ENCODE data around the gene THEMIS.

THEMIS gene

GRCh38 chr6:127813699-127814027, 87.2 kb downstream of the THEMIS start:
- TF ChIP-seq, protein P1, sequence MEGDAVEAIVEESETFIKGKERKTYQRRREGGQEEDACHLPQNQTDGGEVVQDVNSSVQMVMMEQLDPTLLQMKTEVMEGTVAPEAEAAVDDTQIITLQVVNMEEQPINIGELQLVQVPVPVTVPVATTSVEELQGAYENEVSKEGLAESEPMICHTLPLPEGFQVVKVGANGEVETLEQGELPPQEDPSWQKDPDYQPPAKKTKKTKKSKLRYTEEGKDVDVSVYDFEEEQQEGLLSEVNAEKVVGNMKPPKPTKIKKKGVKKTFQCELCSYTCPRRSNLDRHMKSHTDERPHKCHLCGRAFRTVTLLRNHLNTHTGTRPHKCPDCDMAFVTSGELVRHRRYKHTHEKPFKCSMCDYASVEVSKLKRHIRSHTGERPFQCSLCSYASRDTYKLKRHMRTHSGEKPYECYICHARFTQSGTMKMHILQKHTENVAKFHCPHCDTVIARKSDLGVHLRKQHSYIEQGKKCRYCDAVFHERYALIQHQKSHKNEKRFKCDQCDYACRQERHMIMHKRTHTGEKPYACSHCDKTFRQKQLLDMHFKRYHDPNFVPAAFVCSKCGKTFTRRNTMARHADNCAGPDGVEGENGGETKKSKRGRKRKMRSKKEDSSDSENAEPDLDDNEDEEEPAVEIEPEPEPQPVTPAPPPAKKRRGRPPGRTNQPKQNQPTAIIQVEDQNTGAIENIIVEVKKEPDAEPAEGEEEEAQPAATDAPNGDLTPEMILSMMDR (conservative IDR thresholded peaks at IDR 0.05; ENCODE audit: low read depth, low read length): no peak
- no peak for DNase-seq (ENCODE audit: low read depth)
- no peak overlapping the region for H3K4me3 ChIP-seq (ENCODE audit: low read depth, low read length)

DNA sequence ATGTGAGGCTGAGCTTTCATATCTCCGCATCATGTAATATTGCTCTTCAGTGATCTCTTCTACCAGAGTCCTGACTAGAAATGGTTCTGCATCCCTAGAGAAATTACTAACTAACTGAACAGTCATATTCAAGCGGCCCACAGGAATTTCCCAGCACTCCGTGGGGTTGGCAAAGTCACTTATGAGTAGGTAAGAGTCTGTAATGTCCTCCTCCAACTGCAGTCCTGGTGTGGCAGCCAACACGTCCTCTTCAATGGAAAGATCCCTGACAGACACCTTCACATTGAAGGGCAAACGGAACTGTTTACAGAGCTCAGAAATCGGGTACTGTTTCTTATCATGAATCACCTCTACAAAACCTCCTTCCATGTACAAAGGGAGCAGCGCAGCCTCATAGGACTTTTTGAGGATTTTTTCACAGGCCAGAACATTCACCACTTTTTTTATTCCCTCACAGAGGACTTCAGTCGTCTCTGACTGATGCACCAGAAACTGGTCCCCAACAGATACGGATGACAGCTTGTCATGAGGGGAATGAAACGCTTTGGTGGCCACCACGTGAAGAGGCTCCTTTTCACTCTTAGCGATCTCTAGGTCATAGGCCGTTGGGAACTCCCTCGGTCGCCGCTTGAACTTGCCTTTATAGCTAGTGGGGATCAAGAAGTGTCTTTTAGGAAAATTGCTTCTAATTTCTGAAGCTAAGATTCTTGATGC, 87.7 kb downstream of the THEMIS start:
- TF ChIP-seq, protein P1 (conservative IDR thresholded peaks at IDR 0.05; ENCODE audit: low read depth, low read length): no peak
- no peak overlapping the region for H3K4me3 ChIP-seq (ENCODE audit: low read depth, low read length)
- DNase-seq (ENCODE audit: low read depth): no peak

DNA sequence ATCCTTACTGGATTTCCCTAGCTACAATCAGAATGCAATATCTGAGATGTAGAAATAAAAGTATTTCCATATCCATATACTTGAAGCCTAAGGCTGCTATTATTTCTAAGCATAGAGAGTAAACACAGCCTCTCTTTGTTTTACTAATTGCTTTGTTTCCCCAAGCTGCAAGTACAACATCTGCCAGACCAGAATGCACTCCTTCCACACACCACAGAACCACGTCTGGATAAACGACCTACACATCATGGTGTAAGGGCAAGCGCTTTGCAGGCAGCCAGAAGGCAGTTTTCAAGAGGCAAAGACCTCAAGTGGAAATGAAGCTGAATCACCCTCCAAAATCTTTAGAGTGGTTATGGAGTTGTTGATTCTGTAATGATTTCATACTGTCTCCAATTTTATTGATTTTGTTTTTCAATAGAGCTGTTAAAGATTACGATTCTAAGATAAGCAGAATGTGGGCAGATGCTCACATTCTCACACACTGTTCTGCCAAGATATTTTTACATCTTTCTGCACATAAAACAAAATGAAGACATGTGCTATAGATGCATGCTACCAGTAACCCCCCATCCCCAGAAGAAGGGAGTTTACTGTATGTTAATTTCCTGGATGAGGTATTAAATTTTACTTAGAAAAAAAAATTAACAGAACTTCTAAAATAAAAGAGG, 88.8 kb downstream of the THEMIS start:
- no peak overlapping the region for H3K4me3 ChIP-seq (ENCODE audit: low read depth, low read length)
- DNase-seq (ENCODE audit: low read depth): no peak
- TF ChIP-seq, protein P1 (conservative IDR thresholded peaks at IDR 0.05; ENCODE audit: low read depth, low read length): no peak

DNA sequence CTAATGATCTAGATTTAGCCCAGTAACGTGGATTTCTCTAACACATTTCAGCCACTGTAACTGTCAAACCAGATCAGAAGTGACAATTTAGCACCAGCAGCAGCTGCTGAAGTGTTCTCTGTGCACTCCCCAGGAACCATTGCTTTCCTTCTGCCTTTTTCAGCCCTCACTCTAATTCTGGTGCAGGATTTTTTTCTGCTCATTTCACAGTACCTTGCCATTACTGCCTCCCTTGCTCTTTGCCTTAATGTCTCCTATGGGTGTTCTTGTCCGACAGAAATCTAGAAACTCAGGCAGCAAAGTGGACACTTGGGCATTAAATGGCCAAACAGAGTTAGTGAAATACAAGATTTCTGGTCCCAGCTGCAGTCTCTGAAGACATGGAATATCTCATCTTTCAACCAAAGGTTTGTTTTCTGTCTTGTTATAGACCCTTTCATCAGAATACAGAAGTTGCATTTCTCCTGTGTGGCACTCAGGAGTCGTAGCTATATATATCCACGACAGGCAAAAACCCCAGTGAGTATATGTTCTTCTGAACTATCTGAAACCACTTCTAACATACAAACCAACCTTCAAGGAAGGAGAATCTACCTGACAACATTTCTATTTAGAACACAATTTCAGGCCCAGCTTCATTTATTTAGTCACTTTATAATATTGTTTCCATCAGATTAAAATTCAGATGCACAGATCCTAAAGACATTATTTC, 92.9 kb downstream of the THEMIS start:
- TF ChIP-seq, protein P1 (conservative IDR thresholded peaks at IDR 0.05; ENCODE audit: low read depth, low read length): no peak
- no peak overlapping the region for H3K4me3 ChIP-seq (ENCODE audit: low read depth, low read length)
- DNase-seq (ENCODE audit: low read depth): no peak

- TF ChIP-seq, protein P1 (conservative IDR thresholded peaks at IDR 0.05; ENCODE audit: low read depth, low read length): no peak
- no peak for DNase-seq (ENCODE audit: low read depth)
- H3K4me3 ChIP-seq (ENCODE audit: low read depth, low read length): no peak overlapping the region
Measured at GRCh38 chr6:127796713-127797112, 104.1 kb downstream of the THEMIS start.

DNA sequence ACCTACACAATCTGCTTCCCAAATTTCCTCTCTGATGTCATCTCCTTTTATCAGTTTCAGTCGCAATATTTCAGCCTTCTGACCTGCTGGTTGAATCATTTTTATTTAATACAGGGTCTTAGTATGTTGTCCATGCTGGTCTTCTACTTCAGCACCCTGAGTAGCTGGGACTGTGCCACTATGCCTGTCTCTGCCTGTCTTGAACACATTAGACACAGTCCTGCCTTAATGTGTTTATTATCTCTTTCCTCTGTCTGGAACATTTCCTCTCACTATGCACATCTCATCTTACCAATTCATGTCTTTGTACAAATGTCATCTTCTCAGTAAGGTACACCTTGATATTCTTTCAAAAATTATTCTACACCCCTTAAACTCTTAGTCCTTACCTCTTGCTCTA, 106.5 kb downstream of the THEMIS start:
- DNase-seq (ENCODE audit: low read depth): no peak
- H3K4me3 ChIP-seq (ENCODE audit: low read depth, low read length): no peak overlapping the region

More for the DNA sequence above, 106.5 kb downstream of the THEMIS start:
- TF ChIP-seq, protein P1 (conservative IDR thresholded peaks at IDR 0.05; ENCODE audit: low read depth, low read length): no peak
